Measurements from ENCODE around the gene APEX2.
"Not testable (repeated sequence)": the region's sequence is repeated elsewhere in the genome, so short reads cannot be mapped to it uniquely, and the experiment has no call there.

The APEX2 gene

DNA sequence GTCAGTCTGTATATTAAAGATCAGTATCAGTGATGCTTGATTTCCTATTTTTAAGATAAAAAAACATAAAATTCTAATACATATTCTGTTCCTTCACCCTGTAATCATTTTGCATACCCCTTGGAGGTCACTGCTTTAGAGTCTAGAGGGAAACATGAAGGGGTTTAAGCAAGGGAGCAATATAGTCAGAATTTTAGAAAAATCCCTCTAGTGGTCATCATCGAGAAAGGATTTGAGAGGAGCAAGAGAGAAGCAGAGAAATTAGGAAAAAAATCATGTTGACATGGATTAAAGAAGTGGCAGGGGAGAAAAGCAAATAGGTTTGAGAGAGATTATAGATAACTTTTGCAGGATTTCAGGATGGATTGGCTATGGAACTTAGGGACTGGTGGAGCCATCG, 11.1 kb downstream of the APEX2 start:
- no peak for DNase-seq (ENCODE audit: low read depth)

DNA sequence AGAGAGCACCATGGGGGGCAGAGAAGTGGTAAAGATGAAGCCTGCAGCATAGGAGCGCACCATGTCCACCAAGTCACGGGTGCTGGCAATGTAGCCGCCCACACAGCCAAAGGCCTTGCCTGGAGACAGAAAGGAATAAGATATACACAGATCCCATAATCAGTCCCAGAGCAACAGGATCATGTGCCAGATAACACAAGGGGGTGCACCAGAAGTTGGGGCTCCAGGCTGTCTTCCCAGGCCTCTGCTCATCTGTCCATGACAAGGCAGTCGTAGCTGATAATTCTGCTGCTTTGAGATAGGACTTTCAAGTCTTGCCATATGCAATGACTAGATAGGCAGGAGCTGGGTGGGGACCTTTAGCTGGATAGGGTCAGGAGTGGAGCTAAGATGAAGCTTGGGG, 14.7 kb downstream of the APEX2 start:
- DNase-seq (ENCODE audit: low read depth), result no peak

DNA sequence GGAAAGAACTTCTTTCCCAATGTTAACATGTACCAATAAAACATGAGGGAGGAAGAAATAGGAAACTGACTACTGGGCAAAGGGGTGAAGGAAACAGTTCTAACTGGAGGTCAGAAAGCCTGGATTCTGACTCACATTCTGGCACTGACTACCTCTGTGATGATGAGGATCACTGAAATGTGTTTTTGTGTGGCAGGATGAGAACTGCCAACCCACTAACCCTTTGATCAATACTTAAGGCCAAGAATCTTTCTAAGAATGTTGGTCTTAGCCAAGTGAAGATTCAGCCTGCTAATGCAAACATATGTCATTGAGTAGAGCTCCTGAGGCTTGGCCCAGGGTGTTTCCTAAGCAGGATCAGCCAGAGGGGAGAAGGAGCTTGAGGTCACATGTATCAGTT, 26.0 kb downstream of the APEX2 start:
- no peak for DNase-seq (ENCODE audit: low read depth)

DNA sequence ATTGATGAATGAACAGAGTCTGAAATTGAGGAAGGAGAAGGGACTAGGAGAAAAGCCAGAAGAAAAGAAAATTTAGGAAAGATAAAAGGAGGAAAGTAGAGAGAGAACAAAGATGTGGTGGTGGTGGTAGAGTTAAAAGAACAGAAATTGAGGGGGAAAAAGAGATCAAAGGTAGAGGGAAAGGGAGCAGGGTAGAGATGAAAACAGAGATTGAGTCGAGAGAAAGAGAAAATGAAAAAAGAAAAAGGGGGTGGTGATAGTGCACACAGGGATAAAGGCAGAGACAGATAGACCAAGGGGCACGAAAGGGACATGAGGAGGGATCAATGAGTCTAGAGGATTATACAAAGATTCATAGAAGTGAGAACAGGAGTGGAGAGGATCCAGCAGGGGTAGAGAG, 26.7 kb downstream of the APEX2 start:
- no peak for DNase-seq (ENCODE audit: low read depth)

DNA sequence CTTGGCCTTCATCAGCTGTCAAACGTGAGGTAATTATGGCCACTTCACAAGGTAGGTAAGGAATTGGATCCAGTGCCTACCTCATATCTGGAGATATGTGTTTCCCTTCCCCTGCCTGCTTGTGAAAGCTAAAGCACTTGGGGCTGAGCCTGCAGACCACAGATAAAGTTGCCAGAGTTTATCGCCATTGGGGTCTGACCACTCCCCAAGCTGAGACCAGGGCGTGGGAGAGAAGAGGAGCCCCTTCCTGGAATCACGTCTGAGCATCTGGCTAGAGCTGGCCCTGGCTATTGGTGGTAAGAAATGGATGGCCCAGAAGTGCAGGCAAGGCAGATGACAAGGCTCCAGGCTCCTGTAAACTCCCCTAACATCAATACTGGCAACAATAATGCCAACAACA, 27.9 kb downstream of the APEX2 start:
- DNase-seq (ENCODE audit: low read depth), result no peak

DNA sequence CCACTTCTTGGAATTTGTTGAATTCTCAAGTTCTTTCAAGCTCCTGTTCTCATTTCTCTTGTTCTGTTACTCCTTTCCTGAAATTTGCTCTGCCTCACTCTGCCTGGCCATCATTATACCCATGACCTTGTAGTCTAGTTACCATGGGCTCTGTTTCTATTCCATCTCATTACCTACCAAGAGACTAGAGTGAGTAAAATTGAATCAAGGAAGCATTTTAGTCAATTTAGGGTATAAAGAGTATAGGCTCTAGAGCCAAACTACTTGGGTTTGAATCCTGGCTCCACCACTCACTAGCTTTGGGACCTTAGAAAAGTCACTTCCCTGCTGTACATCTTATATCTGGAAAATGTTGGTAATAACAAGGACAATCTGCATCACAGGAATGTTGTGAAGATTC, 28.4 kb downstream of the APEX2 start:
- DNase-seq (ENCODE audit: low read depth), result no peak

DNA sequence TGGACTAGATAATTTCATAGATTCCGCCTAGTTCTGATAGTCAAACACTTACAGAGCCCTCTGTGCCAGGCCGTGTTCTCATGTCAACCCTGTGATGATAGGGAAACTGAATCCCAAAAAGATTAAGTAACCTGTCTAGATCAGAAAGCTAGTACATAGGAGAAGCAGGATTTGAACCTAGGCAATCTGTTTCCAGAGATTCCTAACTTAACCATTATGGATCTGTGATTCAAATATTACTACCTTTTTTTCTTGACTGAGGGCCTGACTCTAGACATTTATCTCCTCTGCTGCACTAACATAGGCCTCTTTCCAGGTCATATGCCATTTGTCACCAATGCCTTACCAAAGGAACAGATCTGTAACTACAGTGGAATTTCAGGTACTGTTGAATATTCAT, 29.1 kb downstream of the APEX2 start:
- DNase-seq (ENCODE audit: low read depth), result no peak

DNA sequence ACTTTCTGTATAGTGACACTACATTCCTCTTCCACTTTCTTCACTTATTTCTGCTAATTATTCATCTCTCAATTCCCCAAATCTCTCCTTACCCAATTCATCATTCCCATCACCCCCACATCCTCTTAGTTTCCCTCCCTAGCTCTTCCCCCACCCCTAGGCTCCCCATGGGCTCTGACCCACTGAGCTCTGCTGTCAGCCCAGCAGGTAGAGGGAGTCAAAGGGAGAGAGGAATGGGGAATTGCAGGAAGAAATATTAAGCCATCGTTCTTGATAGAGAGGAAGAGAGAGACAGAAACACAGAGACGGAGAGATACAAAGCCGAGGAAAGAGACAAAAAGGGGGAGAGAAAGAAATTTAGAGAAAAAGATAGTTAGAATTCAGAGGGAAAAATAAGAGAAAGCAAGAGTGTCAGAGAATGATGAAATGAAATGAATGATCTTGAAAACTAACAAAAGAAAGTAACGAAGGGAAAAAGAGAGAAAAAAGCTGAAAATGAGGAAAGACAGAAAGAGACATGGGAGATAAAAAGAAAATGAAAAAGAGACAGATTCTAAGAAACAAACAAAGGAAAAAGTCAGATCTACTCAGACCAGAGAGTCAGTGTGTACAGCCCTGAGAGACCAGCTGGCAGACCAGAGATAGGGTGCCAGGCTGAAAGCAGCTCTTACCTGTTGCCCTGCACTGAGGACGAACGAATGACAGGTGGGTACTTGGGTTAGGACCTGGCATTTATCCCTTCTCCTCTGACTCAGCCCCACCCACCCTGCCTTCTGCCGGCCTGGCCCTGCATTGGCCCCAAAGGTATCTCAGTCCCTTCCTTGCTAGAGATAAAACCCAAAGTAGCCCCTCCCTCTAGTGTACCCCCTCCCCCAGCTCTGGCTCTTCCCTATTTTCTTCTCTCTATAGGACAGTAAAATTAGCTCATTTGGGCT, 30.4 kb downstream of the APEX2 start, which contains the start of gene ALAS2:
TSS of gene ALAS2 (minus strand) at position 707 of the 935 bp plus-strand sequence. CDS start 4,977 bp downstream, outside the sequence.
- DNase-seq (ENCODE audit: low read depth), result no peak

DNA sequence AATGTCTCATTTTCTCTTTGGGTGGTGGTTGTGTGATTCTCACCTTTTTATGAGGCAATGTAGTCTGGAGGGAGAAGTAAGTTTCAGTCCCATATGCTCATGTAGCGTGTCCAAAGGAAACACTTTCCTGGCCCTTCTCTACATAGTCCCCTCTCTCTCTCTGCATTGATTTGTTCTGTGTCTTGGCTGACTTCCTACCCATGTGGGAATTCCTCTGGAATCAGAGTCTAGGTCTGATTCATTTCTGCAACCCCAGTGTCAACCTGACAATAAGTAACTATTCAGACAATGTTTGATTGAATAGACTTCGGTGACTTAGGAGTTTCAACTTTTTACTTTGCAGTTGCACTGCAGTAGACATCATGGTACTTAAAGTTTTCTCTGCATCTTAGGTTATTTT, 33.3 kb downstream of the APEX2 start:
- no peak for DNase-seq (ENCODE audit: low read depth)

DNA sequence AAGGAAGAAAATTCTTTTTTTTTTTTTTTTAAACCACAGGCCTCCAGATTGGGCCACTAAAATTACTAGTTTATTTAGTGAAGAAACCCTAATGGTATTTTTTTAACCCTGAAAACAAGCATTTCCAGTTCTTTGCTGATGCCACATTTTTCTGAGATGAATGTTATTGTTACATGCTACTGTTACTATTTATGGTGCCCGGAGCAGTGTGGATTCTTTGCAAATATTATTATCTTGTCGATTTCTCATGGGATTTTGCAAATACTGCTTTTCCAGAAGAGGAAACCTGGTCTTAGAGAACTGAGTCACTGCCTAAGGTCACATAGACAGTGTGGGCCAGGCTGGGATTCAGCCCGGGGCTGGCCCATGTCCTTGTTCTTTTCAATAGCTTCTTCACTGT, 39.3 kb downstream of the APEX2 start:
- no peak for DNase-seq (ENCODE audit: low read depth)

DNA sequence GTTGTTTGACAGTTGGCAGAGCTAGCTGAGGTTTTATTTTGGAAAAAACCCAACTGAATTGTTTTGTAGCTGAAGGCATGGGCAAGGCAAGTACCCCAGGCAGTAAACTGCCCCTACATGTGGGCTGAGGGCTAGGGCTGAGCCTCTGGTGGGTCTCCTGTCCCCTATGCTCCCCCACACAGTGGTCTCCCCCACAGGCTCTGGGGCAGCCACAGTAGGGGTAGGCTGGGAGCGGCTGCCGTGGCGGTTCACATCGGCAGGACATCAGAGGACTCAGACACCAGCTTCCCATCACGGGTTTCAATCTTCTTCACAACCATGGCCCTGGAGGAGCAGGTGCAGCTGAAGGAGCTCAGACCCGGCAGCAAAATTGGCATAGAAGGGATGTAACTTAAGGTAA, 41.4 kb downstream of the APEX2 start:
- DNase-seq (ENCODE audit: low read depth), result no peak

DNA sequence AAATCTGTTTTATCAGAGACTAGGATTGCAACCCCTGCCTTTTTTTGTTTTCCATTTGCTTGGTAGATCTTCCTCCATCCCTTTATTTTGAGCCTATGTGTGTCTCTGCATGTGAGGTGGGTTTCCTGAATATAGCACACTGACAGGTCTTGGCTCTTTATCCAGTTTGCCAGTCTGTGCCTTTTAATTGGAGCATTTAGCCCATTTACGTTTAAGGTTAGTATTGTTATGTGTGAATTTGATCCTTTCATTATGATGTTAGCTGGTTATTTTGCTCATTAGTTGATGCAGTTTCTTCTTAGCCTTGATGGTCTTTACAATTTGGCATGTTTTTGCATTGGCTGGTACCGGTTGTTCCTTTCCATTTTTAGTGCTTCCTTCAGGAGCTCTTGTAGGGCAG, 50.4 kb downstream of the APEX2 start:
- not testable (repeated sequence) for DNase-seq (ENCODE audit: low read depth)

DNA sequence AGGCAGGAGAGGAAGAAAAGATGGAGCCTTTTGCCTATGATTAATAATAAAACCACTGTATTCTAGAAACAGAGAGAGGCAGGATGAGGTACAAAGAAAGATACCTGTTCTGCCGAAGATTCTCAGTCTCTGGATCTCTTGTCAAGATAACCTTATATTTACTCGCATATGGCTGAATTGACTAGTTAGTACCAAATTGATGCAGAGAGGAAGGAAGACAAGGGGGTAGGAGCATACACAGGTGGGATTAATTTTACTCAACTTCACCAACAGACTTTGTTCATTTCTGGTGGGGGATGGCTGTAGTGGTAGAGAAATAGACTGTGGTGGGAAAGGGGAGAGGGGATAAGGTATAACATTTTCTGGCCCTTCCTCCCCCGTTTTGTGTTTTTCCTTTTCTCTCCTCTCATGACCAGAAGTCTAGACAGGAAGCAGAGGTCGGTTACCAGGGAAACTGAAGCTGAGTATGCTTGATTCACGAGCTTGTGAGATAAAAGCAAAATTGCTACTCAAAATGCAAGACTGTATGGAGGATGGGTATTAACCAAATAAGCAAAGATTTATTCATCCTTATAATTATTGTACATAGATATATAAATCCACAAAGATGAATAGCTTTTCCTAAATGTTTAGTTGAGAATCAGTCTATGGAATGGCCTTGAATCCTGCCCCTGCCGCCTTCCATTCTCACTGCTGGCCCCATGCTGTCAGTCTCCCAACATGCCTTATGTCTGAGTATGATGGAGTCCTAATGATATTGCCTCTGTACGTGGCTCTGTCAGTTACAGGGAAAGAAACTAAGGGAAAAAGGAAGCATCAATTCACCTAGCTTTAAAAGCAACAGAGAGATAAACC, 56.9 kb downstream of the APEX2 start:
- DNase-seq (ENCODE audit: low read depth), result no peak

DNA sequence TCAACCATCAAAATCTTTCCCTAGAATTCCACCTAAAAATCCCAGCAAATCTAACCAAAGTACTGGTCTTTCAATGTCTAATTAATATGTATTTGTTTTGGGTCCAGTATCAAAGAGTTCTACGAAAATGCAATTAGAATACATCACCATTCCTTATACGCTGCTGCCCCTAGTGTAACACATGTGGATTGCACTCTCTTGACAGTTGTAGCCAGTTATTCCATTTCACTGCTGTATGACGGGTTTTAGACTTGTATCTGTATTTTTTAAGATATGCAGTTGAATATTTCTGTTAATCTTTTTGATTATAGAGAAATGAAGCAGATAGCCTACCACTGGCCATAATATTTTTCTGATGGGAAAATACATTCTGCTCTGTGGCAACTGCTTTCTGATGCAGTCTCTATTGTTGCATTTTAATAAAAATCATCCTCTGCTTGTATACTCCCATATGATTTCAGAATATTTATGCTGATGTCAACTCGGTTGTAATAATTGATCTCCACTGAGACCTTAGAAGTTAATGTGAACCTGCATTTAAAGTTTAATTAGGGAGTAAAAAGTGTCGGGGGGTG, 57.6 kb downstream of the APEX2 start:
- no peak for DNase-seq (ENCODE audit: low read depth)

Data from activated T-helper 9 cell treated with anti-CD3 and anti-CD28 coated beads, Interleukin-2, amount 50 U/mL, for 16 hours (primary cell).